Activated CD4-positive, alpha-beta T cell treated with anti-CD3 and anti-CD28 coated beads, Interleukin-2, amount 50 U/mL, for 16 hours (primary cell): ENCODE measurements around the gene KNCN.

Experiments
- DNase-seq: peaks from one replicate; pipeline ENCODE4 v3.0.0-alpha.2; 2020

Gene KNCN

DNA sequence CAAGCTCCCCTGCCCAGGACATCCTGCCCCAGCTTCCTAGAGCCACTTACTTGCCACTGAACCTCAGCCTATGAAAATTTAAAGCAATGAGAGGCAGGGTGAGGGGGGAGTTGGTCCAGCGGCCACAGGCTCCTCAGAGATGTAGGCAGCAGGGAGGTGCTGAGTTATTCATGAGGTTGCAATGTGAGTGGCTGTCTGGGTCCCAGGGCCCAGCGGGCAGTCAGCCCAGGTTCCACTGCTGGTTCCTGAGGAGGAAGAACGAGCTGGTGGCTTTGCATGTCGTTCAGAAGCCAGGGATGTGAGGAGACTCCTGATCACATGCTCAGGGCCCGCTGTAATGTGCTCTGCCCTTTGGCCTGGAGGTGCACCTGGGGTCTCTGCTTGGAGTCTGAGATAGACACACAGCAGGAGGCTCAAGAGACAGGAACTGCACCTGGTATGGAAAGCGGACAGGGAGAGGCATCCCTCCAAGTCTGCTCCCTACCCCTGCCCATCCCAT lies at the start of gene KNCN:
Gene KNCN (minus strand): TSS at position 51 of the 499 bp plus-strand sequence. CDS start 432 bp downstream, outside the sequence.
- no peak for DNase-seq

GRCh38 chr1:46599059-46599970 lies 47.9 kb upstream of the KNCN start:
- DNase-seq: no peak

- DNase-seq: no peak
Observed at GRCh38 chr1:46596846-46597245, 45.4 kb upstream of the KNCN start.

GRCh38 chr1:46596036-46596435 lies 44.6 kb upstream of the KNCN start:
- DNase-seq: no peak

DNA sequence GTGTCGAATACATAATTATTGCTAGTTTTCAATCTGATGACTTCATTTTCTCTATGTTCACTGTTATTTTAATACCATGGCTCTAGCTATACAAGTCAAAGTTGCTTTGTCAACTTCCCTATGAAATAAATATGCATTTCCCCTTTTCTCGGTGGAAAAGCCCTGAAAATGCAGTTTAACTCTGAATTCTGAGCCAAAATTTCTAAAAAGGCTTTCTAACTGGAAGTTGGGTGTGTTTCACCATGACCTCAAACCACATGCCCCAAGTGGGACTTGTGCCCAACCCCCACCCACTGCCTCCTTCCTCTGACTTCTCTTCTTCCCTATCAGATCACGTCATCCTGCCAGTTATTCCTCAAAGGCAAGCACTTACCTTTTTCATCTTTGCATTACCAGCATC lies 43.7 kb upstream of the KNCN start:
- no peak for DNase-seq

DNA sequence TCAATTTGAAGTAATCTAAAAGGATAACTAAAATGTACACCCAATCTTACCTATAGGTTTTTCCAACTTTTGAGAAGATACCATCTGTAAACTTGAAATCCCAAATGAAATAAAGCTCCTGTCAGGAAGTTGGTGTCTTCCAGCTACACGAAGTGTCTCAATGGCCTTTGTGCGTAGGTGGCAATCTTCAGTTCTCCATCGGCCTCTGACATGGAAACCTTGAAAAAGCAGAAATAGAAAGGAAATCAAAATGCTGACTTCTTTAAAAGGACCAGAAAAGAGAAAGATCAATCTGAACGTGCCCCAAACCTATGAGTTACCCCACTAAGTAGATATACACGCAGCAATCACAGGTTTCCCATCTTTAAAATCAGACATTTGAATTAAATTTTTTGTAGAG lies 42.6 kb upstream of the KNCN start:
- DNase-seq: no peak

- no peak for DNase-seq
Observed at GRCh38 chr1:46592823-46593222, 41.4 kb upstream of the KNCN start.

- DNase-seq: no peak
Observed at GRCh38 chr1:46589529-46589928, 38.1 kb upstream of the KNCN start.

- DNase-seq: no peak
Observed at GRCh38 chr1:46587069-46587468, 35.6 kb upstream of the KNCN start.

- DNase-seq: no peak
Observed at GRCh38 chr1:46585312-46585938, 34.0 kb upstream of the KNCN start.

- DNase-seq: no peak
Observed at GRCh38 chr1:46583494-46583893, 32.0 kb upstream of the KNCN start.

DNA sequence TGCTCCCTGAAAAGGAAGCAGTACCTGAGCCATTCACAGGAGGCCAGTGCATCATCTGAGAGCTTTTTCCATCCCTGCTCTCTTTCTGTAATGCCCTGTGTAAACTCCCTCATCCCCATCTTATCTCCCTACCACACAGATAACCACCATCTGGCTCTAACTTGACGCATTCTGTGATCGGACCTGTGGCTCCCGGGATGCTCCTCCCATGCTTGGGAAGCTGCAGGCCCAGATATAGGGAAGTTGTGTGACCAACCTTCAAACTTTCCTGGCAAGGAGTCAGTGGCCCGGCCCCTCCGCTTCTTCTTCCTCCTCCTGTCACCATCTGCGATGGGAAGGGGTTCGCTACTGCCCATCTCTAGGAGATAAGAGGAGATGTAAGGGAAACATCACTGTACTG lies 31.5 kb upstream of the KNCN start:
- DNase-seq: no peak

DNA sequence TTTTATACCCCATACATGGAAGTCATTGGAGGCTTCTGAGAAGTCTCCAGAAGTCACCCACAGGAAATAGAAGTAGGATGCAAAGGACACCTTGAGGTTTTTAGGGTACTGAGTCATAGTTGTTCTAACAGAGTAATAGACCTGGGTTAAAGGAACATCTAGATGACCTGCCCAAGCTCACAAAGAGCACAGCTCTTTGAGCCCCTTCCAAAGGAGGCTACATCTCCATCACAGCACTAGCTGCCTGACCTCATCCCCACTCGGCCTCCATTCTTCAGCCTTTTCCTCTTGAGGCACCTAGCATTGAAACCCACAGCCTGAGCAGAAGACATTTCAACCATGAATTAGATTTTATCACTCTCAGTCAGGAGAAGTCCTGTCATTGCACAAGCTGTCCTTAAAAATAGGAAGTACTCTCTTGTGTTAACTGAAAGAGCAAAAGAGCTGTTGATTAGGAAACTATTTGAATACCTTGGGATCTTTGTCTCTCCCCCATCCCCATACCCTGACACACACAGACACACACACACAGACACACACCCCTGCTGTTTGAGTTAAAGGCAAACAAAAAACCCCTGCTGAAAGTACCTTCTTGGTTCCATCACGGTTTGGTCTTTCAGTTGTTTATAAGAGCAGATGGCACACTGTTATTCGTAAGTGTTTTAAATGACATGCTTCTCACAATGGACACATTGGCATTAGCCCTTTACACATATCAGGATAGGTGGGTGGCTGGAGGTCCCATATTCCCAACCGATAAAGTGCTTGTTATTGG lies 30.4 kb upstream of the KNCN start:
- peak; percentile 71 for DNase-seq

- DNase-seq: peak; percentile 10
Observed at GRCh38 chr1:46580140-46580903, 28.9 kb upstream of the KNCN start.

- DNase-seq: peak; percentile 43
Observed at GRCh38 chr1:46577671-46578070, 26.2 kb upstream of the KNCN start.

DNA sequence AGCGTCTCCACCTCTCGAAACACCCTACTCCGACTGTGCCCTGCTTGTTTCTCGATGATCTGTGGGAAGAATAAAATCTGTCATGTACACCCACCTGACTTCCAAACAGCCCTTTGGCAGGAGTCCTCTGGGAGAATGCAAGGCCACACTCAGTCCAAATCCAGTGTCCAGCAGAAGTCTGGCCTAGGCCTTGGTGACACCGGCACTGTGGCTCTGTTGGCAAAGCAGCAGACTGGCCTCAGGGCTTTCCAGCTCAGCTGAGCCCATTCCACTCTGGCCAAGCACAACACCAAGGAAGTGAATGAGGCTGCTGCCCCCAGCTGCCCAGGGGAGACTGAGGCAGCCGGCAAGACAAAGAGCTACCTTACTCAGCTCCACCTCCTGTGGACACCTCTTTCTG lies 25.1 kb upstream of the KNCN start:
- no peak for DNase-seq

GRCh38 chr1:46575778-46576177 lies 24.3 kb upstream of the KNCN start:
- no peak for DNase-seq

- DNase-seq: no peak
Observed at GRCh38 chr1:46575300-46575699, 23.9 kb upstream of the KNCN start.

- DNase-seq: no peak
Observed at GRCh38 chr1:46571691-46572225, 20.3 kb upstream of the KNCN start.

DNA sequence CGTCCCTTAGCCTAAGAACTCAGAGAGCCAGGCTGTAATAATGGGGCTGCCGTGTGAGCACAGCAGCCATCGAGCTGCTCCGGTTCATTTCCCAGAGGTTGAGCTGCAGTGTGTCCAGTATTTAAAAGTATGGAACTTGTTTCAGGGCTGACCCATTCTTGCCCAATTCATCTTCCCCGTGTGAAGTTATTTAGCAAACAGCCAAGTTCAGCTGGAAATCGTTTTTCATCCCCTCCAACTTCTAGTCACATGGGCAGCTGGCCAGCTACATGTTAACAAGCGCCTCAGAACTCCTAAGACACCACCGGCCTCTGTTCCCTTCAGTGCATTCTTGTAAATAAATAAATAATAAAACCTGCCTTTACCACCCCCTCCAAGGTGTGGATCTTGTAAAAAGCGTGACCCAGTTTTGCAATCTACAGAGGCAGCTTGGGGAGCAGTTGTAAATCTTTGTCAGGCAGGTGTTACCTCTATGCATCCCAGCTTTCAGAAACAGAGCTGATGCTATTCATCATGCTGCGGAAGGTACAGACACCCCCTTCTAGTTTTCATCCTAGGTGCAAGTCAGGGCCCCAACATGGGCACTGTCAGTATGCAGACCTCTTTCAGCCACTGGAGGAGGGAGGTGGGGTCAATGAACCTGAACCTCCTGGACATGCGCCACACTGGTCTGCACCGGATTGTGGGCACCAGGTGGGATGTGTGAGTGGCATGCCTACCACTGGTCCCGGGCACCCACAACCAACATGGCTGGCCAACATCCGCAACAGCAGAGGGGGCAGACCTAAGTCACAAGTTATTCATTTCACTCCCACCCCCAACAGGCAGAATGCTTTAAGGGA lies 18.7 kb upstream of the KNCN start:
- DNase-seq: no peak

DNA sequence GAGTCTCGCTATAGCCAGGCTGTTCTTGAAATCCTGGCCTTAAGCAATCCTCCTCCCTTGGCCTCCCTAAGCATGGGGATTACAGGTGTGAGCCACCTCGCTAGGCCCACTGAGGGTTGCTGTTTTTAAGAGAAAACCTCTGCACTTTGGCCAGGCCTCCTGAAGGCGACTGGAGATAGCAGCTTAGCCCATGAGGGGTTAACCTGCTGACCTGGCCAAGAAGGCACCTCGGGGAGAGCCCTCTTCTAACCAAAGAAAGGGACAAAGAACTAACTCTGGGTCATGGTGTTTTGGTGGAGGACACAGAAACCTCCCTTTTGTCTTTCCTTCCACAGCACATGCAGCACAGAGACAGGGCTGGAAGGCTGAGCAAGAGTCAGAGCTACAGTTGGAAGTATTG lies 17.7 kb upstream of the KNCN start:
- DNase-seq: no peak
